Measurements from ENCODE around the gene CHM.
"Not testable (repeated sequence)": the region's sequence is repeated elsewhere in the genome, so short reads cannot be mapped to it uniquely, and the experiment has no call there.

Gene CHM, protein sequence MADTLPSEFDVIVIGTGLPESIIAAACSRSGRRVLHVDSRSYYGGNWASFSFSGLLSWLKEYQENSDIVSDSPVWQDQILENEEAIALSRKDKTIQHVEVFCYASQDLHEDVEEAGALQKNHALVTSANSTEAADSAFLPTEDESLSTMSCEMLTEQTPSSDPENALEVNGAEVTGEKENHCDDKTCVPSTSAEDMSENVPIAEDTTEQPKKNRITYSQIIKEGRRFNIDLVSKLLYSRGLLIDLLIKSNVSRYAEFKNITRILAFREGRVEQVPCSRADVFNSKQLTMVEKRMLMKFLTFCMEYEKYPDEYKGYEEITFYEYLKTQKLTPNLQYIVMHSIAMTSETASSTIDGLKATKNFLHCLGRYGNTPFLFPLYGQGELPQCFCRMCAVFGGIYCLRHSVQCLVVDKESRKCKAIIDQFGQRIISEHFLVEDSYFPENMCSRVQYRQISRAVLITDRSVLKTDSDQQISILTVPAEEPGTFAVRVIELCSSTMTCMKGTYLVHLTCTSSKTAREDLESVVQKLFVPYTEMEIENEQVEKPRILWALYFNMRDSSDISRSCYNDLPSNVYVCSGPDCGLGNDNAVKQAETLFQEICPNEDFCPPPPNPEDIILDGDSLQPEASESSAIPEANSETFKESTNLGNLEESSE

DNA sequence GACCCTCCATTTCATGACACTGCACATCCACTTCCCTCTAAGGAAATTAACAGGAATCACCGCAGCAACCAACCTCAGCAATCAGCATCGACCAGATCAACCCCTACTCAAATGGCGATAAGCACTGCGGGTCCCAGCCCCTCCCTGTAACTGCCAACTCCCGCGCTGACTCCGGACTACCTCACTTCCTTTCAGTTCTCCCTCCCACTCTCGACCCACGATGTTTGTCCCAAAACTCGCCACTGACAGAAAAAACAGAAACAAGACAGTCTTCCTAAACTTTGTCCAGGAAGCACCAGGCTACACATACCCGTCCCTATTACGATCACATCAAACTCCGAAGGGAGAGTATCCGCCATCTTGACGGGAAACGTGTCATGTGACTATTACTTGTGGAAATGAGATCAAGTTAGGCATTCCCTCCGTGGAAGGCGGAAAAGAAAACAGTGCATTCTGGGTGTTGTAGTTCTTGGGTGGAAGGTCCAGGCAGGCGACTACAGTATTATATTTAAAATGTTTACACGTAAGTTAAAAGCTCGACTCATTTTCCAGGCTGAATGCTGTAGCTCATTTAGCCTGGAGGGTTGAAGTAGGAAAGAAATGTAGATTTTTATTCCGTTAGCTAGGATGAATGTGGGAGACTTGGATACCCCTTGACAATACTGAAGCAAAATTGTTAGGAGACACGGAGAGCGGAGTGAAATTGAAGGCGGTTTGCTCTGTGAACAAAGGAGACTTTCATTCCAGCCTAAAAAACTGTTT lies at the start of gene CHM:
CHM (minus strand) TSS at position 385 of the 762 bp plus-strand sequence; CDS start at position 359, 26 bp downstream.
- FAIRE-seq = peak; percentile 86

DNA sequence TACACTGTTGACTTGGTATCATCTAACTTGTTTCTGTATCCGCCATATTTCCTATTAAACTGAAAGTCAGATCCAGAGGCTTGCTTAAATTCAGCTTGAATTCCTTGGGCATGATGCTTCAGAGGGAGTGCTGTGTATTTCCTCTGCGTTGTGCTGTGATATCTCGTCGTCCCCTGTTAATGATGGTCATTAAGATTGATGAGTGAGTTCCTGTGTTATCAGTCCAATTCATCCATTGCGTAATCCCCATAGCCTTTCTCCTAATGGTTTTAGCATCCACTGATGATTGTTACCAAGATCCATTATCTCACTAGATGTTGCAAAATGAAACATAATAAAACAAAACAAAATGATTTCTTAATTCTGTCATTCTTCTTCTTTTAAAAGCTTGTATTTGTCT lies 31.3 kb upstream of the CHM start:
- FAIRE-seq = no peak

DNA sequence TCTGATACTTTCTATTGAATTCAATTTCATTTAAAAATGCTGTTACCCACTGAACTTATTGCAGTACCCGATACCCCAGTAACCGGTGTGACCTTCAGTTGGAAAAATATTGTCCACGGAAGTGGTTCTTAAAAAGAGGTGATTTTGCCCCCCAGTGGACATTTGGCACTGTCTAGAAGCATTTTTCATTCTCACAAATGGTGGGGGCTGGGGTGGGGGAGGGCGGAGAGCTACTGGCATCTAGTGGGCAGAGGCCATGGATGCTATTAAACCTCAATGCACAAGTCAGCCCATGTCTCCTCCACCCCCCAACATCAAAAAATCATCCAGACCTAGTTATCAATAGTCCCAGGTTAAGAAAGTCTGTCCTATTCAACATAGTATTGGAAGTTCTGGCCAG lies 19.6 kb upstream of the CHM start:
- FAIRE-seq = no peak

DNA sequence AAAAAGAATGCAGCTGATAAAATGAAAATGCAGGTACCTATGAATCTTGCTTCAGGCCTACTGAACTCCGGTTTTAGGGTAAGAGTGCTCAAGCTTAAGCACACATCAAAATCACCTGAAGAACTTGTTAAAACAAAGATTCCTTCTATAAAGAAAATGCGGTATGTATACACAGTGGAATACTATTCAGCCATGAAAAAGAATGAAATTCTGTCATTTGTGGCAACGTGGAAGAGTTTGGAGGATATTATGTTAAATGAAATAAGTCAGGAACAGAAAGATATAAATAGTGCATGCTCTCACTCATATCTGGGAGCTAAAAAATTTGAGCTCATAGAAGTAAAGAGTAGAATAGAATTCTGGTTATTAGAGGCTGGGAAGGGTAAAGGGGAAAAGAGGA lies 14.0 kb upstream of the CHM start:
- no peak for FAIRE-seq

- FAIRE-seq = no peak
These were observed 4.4 kb upstream of the CHM start for GRCh38 chrX:86051741-86052140.

- FAIRE-seq = no peak
These were observed 550 bp upstream of the CHM start for GRCh38 chrX:86047936-86048280.

GRCh38 chrX:86044216-86044615 lies 3.1 kb downstream of the CHM start:
- FAIRE-seq = no peak

- no peak for FAIRE-seq
These were observed 7.5 kb downstream of the CHM start for GRCh38 chrX:86039625-86040568.

DNA sequence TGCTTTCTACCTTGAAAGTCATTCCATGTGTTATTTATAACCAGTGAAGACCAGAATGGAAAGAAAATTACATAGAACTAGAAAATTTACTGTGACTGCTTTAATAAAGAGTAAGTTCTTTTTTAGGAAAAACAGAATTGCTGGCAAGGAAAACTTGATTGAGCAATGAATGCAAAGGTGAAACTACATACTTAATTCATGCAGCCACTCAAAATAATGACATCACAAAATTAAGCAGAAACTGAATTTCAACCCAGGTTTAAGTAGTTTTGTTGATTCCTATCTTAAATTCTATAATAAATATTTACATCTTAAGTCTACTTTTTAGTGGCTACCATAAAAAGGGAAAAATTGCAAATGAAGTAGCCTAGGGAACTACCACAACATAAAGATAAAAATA lies 14.0 kb downstream of the CHM start:
- FAIRE-seq = no peak

DNA sequence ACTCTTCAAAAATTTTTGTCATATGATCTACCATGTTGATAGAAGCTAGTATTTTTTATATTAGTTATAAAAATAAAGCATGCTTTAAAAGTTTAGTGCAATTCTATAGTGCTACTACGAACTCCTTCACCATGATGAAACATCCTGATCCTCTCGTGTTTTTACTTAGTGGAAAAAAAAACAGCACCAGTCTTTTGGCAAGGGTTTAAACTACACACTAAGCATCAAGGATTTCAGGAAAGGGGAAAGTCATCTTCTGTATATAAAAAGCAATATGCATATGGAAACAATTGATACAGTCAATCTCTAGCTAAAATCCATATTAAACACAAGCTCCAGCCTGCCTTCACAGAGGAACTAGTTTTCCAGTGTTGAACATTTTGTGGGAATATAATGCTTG lies 18.7 kb downstream of the CHM start:
- FAIRE-seq = no peak

- FAIRE-seq = no peak
These were observed 23.5 kb downstream of the CHM start for GRCh38 chrX:86023811-86024210.

DNA sequence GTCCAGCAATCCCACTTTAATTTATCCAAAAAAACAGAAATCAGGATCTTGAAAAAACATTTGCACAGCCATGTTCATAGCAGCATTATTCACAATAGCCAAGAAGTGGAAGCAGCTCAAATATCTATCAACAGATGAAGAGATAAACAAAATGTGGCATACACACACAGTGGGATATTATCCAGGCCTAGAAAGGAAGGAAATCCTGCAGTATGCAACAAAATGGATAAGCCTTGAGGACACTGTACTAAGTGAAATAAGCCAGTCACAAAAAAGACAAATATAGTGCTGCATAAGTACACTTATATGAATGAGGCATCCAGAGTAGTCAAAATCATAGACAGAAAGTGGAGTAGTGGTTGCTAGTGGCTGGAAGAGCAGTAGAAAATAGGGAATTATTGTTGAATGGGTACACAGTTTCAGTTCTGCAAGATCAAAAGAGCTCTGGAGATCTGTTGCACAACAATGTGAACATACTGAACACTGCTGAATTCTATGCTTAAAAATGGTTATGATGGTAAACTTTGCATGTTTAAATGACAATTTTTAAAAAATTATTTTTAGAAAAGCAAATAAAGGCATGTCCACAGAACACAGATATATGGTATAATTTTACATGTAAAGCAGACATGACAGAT lies 25.6 kb downstream of the CHM start:
- FAIRE-seq = no peak

DNA sequence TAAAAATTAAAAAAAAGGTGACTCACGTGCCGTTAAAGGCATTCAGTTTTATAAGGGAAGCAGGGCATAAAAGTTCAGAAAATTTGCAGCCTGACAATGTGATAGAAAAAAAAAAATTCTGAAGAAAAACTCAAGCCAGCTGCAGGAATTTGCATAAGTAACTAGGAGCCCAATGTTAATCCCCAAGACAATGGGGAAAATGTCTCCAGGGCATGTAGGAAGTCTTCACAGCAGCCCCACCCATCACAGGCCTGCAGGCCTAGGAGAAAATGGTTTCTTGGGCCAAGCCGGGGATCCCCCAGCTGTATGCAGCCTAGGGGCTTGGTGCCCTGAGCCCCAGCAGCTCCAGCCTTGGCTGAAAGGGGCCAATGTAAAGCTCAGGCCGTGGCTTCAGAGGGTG lies 31.2 kb downstream of the CHM start:
- no peak for FAIRE-seq

DNA sequence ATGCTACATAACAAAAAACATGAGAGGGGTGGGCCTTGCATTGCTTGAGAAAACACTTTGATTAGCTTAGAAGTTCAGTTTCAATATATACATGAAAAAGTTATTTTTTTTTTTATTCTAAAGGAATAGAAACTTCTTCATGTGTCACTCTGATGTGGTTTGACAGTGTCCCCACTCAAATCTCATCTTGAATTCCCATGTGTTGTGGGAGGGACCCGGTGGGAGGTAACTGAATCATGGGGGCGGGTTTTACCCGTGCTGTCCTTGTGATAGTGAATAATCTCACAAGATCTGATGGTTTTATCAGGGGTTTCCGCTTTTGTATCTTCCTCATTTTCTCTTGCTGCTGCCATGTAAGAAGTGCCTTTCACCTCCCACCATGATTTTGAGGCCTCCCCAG lies 32.4 kb downstream of the CHM start:
- FAIRE-seq = not testable (repeated sequence)

DNA sequence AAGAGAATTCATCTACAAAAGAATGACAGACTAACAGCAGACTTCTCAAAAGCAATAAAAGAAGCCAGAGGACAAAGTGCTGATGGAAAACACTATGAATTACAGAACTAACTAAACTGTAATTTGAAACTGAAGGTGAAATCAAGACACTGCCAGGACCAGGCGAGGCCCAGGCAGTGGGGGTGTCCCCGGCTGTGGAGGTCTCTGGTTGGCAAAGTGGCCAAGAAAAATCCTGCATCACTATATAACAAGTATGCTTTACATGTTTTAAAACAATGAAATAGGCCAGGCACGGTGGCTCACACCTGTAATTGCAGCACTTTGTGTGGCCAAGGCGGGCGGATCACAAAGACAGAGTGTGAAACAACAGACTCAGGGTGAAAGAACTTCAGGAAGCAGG lies 32.9 kb downstream of the CHM start:
- no peak for FAIRE-seq

DNA sequence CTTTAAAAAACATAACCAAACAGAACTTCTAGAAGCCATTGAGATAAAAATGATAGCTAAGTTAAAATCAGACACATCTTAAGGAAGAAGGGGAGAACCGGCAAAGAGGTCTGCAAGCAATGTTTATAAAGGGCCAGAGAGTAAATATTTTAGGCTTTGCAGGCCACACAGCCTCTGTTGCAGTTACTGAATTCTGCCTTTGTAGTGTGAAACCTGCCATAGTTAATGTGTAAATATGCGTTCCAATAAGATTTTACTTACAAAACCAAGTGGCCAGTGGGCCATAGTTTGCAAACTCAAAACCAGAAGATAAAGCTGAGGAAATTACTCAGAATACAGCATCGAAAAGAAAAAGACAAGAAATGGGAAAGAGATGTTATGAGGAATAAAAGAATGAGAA lies 33.6 kb downstream of the CHM start:
- no peak for FAIRE-seq

- FAIRE-seq = no peak
These were observed 35.2 kb downstream of the CHM start for GRCh38 chrX:86012188-86012587.

DNA sequence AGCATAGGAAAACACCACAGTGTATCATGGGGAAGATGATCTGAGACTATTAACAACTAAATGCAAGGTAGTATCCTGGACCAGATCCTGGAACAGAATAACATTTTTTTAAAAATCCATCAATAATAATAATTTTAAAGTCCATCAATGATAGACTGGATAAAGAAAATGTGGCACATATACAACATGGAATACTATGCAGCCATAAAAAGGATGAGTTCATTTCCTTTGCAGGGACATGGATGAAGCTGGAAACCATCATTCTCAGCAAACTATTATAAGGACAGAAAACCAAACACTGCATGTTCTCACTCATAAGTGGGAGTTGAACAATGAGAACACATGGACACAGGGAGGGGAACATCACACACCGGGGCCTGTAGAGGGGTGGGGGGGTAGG lies 37.6 kb downstream of the CHM start:
- not testable (repeated sequence) for FAIRE-seq

DNA sequence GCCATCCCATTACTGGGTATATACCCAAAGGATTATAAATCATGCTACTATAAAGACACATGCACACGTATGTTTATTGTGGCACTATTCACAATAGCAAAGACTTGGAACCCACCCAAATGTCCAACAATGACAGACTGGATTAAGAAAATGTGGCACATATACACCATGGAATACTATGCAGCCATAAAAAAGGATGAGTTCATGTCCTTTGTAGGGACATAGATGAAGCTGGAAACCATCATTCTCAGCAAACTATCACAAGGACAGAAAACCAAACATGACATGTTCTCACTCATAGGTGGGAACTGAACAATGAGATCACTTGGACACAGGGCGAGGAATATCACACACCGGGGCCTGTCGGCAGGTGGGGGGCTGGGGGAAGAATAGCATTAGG lies 39.5 kb downstream of the CHM start:
- FAIRE-seq = not testable (repeated sequence)

GRCh38 chrX:86002076-86002896 lies 45.1 kb downstream of the CHM start:
- no peak for FAIRE-seq

DNA sequence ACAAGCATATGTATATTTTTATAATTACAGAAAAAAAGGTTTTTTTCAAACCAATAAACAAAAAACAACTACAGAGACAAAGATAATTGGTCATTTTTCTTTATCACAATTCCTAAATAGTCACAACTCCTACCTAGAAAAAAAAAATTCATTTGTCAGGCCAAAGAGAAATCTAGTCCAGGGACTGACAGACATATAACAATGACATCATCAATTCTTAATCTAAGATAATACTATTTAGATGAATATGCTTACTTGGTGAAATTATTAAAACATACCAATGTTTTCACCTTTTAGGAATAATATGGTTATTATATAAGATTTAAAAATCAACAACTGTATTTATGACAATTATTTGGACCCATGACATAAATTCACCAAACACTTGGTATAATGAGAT lies 48.4 kb downstream of the CHM start:
- peak; percentile 19 for FAIRE-seq

Data from G401.6 (cell line).